HG03159 (cell line): ENCODE measurements around the gene COL23A1.

Experiments used
- ATAC-seq: cut with Tn5 transposase; IDR thresholded peaks from one replicate; pipeline ENCODE4 v1.9.1; 2021; ENCODE audit warnings: mild to moderate bottlenecking, moderate library complexity; ENCODE audit not compliant: unreplicated experiment

The COL23A1 gene

GRCh38 chr5:178218237-178218776, 371.9 kb downstream of the COL23A1 start:
- ATAC-seq, result no peak

- ATAC-seq, result no peak
These were observed 373.4 kb downstream of the COL23A1 start for GRCh38 chr5:178216779-178217178.

- ATAC-seq, result no peak
These were observed 374.1 kb downstream of the COL23A1 start for GRCh38 chr5:178216088-178216534.

GRCh38 chr5:178215280-178216002, 374.8 kb downstream of the COL23A1 start:
- no peak for ATAC-seq

- ATAC-seq, result no peak
These were observed 375.9 kb downstream of the COL23A1 start for GRCh38 chr5:178214160-178214803.

- ATAC-seq, result no peak
These were observed 376.4 kb downstream of the COL23A1 start for GRCh38 chr5:178213748-178214151.

- no peak for ATAC-seq
These were observed 377.2 kb downstream of the COL23A1 start for GRCh38 chr5:178213003-178213461.

- ATAC-seq, result no peak
These were observed 377.8 kb downstream of the COL23A1 start for GRCh38 chr5:178212241-178213002.

GRCh38 chr5:178211095-178212048, 378.8 kb downstream of the COL23A1 start:
- no peak for ATAC-seq

- no peak for ATAC-seq
These were observed 379.5 kb downstream of the COL23A1 start for GRCh38 chr5:178210686-178211085.

GRCh38 chr5:178210073-178210535, 380.1 kb downstream of the COL23A1 start:
- ATAC-seq, result no peak

- no peak for ATAC-seq
These were observed 380.7 kb downstream of the COL23A1 start for GRCh38 chr5:178209334-178210072.

- ATAC-seq, result no peak
These were observed 381.5 kb downstream of the COL23A1 start for GRCh38 chr5:178208540-178209227.

- no peak for ATAC-seq
These were observed 382.3 kb downstream of the COL23A1 start for GRCh38 chr5:178207917-178208280.

GRCh38 chr5:178207183-178207916, 382.8 kb downstream of the COL23A1 start:
- ATAC-seq, result no peak

GRCh38 chr5:178206166-178207101, 383.8 kb downstream of the COL23A1 start:
- ATAC-seq, result no peak

- no peak for ATAC-seq
These were observed 384.5 kb downstream of the COL23A1 start for GRCh38 chr5:178205749-178206047.
